NCI-H524 treated with DMSO at 0.1 percent for 48 hours (cell line): Measurements from ENCODE around the gene MED22.
"Not testable (repeated sequence)": the region's sequence is repeated elsewhere in the genome, so short reads cannot be mapped to it uniquely, and the experiment has no call there.

Experiments used
- DNase-seq: peaks from one replicate; lab custom pipeline; 2025; lab: John Stamatoyannopoulos, UW

Gene MED22

GRCh38 chr9:133347985-133348717 lies at the start of gene MED22, which contains the start of gene RPL7A:
MED22 (minus strand) TSS chr9:133348131; CDS start chr9:133346662, 1,469 bp downstream.
RPL7A (plus strand) TSS chr9:133348218; CDS start chr9:133348244, 26 bp downstream.
- peak; percentile 96 for DNase-seq

- no peak for DNase-seq
Measured at GRCh38 chr9:133397370-133397769, 49.4 kb upstream of the MED22 start.

GRCh38 chr9:133396952-133397351 lies 49.0 kb upstream of the MED22 start:
- peak; percentile 32 for DNase-seq

- DNase-seq: no peak
Measured at GRCh38 chr9:133394687-133395271, 46.8 kb upstream of the MED22 start.

GRCh38 chr9:133393399-133393798 lies 45.5 kb upstream of the MED22 start:
- no peak for DNase-seq

GRCh38 chr9:133392308-133392707 lies 44.4 kb upstream of the MED22 start:
- DNase-seq: not testable (repeated sequence)

GRCh38 chr9:133391449-133391848 lies 43.5 kb upstream of the MED22 start:
- DNase-seq: not testable (repeated sequence)

GRCh38 chr9:133390713-133391112 lies 42.8 kb upstream of the MED22 start:
- DNase-seq: no peak

- DNase-seq: no peak
Measured at GRCh38 chr9:133389562-133389961, 41.6 kb upstream of the MED22 start.

- DNase-seq: no peak
Measured at GRCh38 chr9:133389025-133389557, 41.2 kb upstream of the MED22 start.

GRCh38 chr9:133387680-133388079 lies 39.7 kb upstream of the MED22 start:
- no peak for DNase-seq

- no peak for DNase-seq
Measured at GRCh38 chr9:133386338-133386737, 38.4 kb upstream of the MED22 start.

- DNase-seq: no peak
Measured at GRCh38 chr9:133385452-133385851, 37.5 kb upstream of the MED22 start.

GRCh38 chr9:133384736-133385321 lies 36.9 kb upstream of the MED22 start:
- DNase-seq: no peak

GRCh38 chr9:133383438-133383837 lies 35.5 kb upstream of the MED22 start:
- no peak for DNase-seq

GRCh38 chr9:133382507-133383141 lies 34.7 kb upstream of the MED22 start:
- DNase-seq: no peak

- no peak for DNase-seq
Measured at GRCh38 chr9:133380734-133381133, 32.8 kb upstream of the MED22 start.

GRCh38 chr9:133379153-133380086 lies 31.5 kb upstream of the MED22 start:
- no peak for DNase-seq

GRCh38 chr9:133378408-133378962 lies 30.6 kb upstream of the MED22 start:
- no peak for DNase-seq

GRCh38 chr9:133377721-133378216 lies 29.8 kb upstream of the MED22 start:
- DNase-seq: no peak

- not testable (repeated sequence) for DNase-seq
Measured at GRCh38 chr9:133377280-133377679, 29.3 kb upstream of the MED22 start.
